HG02938 (cell line): Measurements from ENCODE around the gene TMTC2.
"Not testable (repeated sequence)": the region's sequence is repeated elsewhere in the genome, so short reads cannot be mapped to it uniquely, and the experiment has no call there.

Source experiments
- ATAC-seq: cut with Tn5 transposase; IDR thresholded peaks from one replicate; pipeline ENCODE4 v1.9.1; 2021; ENCODE audit warnings: mild to moderate bottlenecking, moderate library complexity; ENCODE audit not compliant: unreplicated experiment

Gene TMTC2

GRCh38 chr12:83113945-83114344 is 427.2 kb downstream of the TMTC2 start:
- no peak for ATAC-seq

DNA sequence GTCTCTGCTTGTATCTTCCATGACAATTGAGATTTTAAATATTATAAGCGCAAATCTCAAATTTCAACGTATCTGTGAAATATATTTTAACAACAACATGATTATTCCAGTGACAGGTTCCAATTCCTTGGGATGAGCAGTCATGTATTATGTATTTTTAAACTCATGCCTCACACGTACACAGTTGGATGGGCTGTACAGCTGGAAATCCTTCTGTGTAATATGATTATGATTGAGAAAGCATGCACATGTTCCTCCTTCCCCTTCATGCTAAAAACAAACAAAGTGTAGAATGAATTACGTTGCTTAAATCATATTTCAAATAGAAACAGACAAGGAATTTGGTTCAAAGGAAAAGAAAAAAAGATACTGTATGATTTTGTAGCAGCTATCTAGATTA is 428.3 kb downstream of the TMTC2 start:
- ATAC-seq: no peak

DNA sequence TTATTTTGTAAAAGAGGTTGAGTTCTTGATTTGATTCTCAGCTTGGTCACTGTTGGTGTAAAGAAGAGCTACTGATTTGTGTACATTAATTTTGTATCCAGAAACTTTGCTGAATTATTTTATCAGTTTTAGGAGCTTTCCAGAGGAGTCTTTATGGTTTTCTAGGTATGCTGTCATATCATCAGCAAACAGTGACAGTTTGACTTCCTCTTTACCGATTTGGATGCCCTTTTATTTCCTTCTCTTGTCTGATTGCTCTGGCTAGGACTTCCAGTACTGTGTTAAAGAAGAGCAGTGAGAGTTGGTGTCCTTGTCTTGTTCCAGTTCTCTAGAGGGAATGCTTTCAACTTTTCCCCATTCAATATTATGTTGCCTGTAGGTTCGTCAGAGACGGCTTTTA is 431.2 kb downstream of the TMTC2 start:
- ATAC-seq: not testable (repeated sequence)

DNA sequence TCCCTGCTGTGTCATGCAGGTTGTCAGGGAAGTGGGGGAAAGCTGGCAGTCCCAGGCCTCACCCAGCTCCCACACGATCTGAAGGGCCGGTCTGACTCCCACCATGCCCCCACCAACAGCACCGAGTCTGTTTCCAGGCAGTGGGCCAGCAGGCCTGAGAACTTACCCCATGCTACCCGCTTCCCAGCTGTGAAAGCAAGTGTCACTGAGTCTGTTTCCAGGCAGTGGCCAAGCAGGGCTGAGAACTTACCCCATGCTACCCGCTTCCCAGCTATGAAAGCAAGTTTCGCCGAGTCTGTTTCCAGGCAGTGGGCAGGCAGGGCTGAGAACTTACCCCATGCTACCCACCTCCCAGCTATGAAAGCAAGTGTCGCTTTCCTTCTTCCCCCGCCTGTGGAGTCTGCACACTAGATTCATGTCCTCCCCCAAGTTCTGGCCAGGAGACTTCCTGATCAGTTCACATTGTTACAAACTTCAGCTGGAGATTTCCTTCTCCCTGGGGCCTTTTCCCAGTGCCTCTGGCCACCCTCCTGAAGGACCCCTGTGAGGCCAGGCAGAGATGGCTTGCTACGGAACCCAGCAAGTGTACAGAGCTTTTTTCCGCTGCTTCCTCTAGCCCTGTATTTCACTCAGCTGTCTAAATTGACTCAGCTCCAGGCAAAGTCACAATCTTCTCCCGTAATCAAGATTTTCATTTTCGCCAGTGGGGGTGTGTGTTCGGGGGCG is 435.4 kb downstream of the TMTC2 start:
- no peak for ATAC-seq

DNA sequence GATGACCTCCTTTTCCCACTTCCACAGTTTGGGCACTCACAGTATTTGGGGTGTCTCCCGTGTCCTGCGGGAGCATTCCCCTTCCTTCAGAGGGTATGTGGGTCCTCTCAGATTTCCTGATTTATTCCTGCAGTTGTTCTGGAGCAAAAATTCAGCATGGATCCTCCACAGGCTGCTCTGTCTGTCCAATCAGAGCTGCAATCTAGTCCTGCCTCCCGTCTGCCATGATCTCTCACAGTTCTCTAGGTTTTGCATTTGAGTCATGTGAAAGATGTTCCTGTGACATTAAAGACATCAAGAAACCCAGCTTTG is 435.9 kb downstream of the TMTC2 start:
- no peak for ATAC-seq

DNA sequence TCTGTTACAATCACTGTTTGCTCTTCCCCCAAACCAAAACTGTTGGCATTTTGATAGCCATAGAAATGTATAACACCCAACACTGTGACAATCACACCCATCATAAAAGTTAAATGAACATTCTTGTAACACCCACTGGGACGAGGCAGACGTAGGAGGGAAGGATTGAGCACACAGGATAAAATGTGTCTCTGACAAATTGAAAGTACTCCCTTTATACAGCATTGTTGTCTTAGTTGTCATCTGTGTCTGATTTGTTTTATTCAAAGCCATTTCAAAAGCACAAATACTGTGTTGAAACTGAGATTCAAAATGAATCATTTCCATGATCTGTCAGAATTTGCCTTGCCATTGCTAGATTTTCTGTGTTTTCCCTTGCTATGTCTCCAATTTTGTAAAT is 436.3 kb downstream of the TMTC2 start:
- ATAC-seq: no peak

DNA sequence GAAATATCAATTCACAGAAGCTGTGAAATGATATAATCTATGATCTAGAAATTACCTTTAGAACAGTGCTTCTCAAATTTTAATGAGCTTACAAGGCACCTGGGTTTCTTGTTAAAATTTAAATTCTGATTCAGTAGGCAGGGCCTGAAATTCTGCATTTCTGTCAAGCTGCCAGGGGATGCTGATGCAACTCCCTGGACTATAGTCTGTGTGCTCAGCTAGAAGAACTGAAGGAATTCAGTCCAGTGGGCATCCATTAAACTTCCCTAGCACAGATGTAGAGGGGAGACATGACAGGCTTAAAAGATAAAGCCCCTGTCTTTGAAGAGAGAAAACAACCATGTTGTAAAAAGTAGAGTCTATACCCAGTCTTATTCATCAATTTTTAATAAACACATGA is 441.8 kb downstream of the TMTC2 start:
- ATAC-seq: no peak

DNA sequence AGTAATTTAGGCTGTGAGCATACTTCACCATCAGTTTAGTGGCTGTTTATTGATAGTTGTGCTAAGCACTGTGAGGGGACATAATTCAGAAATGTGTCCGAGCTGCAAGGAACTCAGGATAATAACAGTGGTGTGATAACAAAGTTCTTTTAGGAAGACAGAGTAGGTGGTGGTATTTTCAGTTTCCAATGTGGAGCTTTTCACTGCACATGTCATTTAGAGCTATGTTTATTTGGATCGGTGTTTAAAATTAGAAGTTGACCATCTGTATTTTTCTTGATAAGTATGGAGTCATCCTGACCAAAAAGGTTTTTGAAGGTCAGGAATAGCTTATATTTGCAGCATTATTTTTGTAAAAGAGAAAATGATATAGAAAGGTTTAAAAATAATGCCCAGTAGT is 443.5 kb downstream of the TMTC2 start:
- no peak for ATAC-seq

DNA sequence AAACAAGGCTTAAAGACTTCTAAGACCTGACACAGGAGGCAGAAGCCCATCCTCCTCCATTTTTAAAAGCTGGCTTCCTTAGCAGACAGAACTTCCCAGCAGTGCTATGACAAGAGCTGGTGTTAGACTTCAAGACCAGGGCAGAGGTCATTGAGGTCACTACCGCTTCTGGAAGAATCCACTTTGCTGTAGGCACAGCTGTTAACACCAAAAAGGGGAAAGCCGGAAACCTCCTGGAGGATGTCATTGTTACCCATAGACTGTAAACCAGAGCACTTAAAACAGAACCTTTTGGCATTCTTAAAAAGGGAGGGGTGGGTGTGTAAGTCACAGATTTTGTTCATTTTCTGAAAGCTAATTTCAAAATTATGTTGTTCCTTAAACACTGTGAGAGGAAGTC is 445.7 kb downstream of the TMTC2 start:
- no peak for ATAC-seq

DNA sequence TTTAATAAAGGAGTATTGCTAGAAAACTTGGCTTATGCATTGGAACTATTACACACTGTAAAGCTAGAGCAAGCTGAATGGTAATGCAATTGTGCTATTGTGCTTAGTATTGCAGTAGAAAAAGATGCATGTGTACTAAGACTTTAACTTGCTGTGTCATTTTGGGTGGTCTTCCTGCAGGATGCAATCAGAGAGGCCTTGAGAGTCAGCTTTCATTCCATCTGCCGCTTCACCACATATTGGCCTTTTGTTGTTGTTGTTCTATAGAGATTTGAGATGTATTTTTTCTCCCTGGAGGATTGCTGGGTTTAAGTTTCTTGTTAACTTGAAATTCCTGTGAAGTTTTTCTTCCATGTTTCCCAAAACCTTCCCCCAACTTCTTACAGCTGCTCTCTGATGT is 449.7 kb downstream of the TMTC2 start:
- no peak for ATAC-seq

DNA sequence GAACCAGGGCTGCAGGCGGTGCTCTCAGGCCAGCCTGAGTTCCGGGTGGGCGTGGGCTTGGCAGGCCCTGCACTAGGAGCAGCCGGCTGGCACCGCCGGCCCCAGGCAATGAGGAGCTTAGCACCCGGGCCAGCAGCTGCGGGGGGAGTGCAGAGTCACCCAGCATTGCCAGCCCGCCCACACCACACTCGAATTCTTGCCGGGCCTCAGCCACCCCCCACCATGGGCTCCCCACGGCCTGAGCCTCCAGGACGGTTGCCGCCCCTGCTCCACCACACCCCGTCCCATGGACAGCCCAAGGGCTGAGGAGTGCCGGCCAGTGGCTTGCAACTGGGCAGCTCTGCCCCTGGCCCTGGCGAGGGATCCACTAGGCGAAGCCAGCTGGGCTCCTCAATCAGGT is 453.4 kb downstream of the TMTC2 start:
- no peak for ATAC-seq

- no peak for ATAC-seq
These were observed 454.8 kb downstream of the TMTC2 start for GRCh38 chr12:83141460-83141994.

DNA sequence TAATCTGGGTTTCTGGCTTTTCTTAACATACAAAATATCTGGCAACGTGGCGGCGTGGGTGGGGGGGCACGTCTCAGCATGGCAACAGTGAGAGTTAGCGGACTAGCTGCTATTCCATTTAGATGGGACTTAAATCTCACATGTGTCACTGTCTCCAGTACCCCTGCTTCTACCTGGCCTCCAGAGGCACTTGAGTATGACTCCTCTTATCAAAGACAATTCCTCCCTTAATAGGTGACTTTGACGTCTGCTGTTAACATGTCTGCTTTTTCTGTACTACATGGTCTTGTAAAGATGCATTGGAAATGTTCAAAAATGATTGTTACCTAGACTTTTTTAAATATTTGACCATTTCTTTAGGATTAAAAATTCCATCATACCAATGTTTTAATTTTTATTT is 456.2 kb downstream of the TMTC2 start:
- ATAC-seq: no peak

GRCh38 chr12:83143950-83144349 is 457.2 kb downstream of the TMTC2 start:
- no peak for ATAC-seq

DNA sequence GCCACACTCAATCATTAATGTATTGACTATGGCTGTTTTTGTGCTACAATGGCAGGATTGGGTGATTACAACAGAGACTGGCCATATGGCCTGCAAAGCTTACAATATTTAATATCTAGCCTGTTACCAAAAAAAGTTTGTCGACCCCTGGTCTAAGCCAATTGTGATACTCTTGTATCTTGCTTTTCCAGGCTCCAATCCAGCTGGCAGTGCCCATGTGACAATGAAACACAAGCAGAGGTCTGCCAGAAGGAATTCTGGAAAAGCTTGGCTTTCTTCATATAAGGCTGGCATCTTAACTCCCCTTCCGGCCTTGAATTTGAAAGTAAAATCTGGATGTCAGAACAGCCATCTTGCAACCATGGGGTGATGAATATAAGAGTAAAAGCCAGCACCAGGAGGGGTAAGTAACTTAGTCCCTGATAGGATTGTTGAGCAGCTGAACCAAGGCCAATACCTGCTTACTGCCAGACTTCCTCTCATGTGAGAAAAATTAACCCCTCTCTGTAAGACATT is 458.7 kb downstream of the TMTC2 start:
- no peak for ATAC-seq

DNA sequence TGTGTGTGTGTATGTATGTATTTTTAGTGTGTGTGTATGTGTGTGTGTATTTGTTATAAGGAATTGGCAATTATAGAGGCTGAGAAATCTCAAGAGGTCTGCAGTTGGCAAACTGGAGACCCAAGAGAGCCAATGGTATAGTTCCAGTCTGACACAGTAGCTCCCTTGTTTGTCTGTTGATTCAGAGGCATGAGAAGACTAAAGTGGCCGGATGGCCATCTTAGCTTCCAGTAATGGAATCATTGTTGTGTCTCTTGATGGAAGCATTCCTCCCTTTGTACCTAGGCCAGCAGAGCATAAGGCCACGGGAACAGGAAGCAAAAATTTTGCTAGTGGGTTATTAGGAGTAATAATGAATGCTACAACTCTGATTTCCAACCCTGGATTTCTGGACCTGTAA is 460.6 kb downstream of the TMTC2 start:
- no peak for ATAC-seq

DNA sequence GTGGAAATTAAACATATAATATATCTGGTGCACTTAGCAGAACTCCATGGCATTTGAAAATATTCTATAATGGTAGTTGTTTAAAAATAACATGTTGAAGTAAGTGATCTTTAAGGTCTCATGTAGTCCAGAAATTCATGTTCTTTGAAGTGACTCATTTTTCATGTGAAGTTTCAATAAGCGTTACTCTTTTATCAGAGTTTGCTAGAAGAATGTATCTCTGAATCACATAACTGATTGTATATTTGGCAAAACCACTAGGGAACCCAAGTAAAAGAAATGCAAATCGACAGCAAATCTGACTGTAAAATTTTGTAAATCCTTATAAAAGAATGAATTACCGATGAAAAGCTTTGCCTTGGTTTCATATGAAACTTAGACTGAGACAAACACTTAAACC is 463.3 kb downstream of the TMTC2 start:
- ATAC-seq: no peak

DNA sequence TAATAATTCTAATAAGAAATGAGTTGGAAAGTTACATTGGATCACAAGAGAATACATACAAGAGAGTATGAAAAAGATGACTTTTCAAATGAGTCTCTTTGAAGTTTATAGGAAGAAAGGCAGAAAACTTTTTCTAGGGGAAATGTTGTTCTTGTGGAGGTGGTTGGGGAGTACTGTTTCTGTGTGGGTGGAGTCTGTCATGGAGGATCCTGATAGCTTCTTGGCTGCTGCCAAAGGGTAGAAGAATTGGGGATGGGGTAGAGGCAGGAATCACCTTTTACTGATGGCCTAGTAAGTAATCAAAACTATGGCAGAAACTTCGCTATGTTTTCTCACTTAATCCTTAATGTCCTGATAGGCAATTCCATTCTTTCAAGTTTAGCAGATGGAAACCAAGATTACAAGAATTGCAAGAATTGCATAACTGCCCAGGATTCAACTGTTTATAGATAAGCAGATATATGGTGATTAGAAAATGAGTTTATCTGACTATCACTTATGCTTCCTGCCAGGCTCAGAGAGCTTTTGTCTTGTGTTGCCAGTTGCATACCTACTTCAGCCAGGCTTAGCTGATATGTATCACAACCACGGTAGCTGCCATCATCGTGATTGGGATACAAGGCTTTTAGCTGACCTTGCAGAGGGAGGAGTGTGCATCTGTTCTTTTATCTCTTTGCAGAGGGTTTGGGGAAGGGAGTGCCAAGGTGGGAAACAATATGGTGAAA is 463.9 kb downstream of the TMTC2 start:
- no peak for ATAC-seq

GRCh38 chr12:83153177-83153576 is 466.5 kb downstream of the TMTC2 start:
- peak; percentile 56 for ATAC-seq

- ATAC-seq: no peak
These were observed 470.1 kb downstream of the TMTC2 start for GRCh38 chr12:83156815-83157214.

GRCh38 chr12:83157604-83158003 is 470.9 kb downstream of the TMTC2 start:
- ATAC-seq: no peak

DNA sequence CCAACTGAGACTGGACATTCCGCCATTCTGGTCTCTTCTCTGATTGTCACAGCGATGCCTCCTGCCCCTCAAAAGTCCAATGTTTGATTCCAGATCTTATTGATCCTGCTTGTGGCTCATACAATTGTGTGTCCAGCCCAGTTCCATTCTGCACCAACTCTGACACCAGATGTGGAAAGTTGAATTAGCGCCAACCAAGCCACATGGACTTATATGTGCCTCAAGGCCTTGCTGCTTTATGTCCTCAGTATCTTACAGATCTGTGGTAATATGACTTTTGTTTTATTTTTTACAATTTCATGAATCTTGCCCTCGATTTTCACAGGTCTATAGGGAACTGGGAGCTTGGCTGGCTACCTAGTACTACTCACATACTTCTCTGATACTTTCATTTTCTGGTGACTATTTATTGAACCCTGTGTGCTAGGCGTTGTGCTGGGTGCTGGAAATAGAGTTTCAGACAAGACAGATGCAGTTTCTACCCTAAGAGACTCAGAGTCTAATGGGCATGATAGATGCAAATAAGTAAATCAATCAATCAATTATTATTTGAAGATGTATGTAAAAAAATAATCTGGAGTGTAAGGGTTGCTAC is 472.0 kb downstream of the TMTC2 start:
- ATAC-seq: no peak
